HL-60 (cell line): ENCODE measurements around the gene RHOBTB1.

Experiments used
- DNase-seq, 2 experiments: peaks; one replicate each; pipeline ENCODE4 v3.0.0-alpha.2; 2010 to 2020; ENCODE audit warnings: low read depth in 1 of 2, low spot score in 1 of 2
- H3K27ac ChIP-seq: fragments of 250-450 bp; sonication (Bioruptor Pico); replicated peaks from 2 replicates; pipeline ENCODE4 v1.5.1; 2020; ENCODE audit warnings: mild to moderate bottlenecking, moderate library complexity
- H3K27me3 ChIP-seq: fragments of 250-450 bp; sonication (Bioruptor Pico); 2 replicates; pipeline ENCODE4 v1.5.1; 2021; ENCODE audit warnings: mild to moderate bottlenecking, moderate library complexity; ENCODE audit not compliant: insufficient read depth, poor library complexity, severe bottlenecking
- H3K4me3 ChIP-seq: replicated peaks from 2 replicates; pipeline ENCODE4 v1.5.1; 2011; ENCODE audit warnings: mild to moderate bottlenecking, control low read depth, low read length; ENCODE audit not compliant: insufficient read depth
- GABPA ChIP-seq: IDR thresholded peaks from 2 replicates; pipeline ENCODE4 v1.6.1; 2012; ENCODE audit warnings: low read depth
- POLR2AphosphoS5 ChIP-seq: IDR thresholded peaks from 2 replicates; pipeline ENCODE4 v1.6.1; 2012; ENCODE audit warnings: low read depth
- SPI1 ChIP-seq: IDR thresholded peaks from 2 replicates; pipeline ENCODE4 v1.6.1; 2012; ENCODE audit warnings: low read depth, mild to moderate bottlenecking, borderline replicate concordance
- TF ChIP-seq, protein P1 (sequence below): IDR thresholded peaks from 2 replicates; pipeline ENCODE4 v1.6.1; 2012; ENCODE audit warnings: low read depth; ENCODE audit not compliant: insufficient replicate concordance
- TF ChIP-seq, protein P2 (sequence below): IDR thresholded peaks from one replicate; pipeline ENCODE4 v1.5.1; 2011; ENCODE audit warnings: low read length, control low read depth, inconsistent platforms; ENCODE audit not compliant: insufficient read depth

The RHOBTB1 gene

DNA sequence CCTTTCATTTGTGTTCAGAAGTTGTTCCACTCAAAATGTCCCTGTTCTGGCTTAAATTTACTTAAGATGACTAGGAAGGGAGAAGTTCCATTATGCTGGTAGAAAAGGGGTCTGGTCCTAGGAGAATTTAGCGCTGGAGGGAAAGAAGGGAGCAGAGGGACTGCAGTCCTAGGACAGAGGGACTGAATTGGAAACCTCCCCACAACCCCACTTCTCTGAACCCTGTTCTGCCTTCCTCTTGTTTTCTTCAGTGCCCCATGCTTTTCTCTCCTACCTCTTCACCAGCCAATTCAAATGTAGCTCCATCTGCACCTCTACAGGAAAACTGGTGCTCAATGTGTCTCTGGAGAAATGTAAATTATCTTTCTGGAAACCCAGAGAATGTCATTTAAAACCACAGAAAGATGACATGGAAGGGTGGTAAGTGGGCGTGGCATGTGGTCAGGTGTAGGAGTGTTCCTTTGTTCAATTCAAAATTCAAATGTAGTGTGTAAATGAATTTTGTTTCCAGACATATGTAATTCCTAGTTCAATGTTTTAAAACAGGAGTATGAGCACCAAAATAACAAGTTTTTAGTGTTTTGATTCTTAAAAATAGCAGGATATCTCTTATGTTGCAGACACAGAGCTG, 24.0 kb upstream of the RHOBTB1 start:
- no peaks in the 10 kb centered on the region for H3K27me3 ChIP-seq

DNA sequence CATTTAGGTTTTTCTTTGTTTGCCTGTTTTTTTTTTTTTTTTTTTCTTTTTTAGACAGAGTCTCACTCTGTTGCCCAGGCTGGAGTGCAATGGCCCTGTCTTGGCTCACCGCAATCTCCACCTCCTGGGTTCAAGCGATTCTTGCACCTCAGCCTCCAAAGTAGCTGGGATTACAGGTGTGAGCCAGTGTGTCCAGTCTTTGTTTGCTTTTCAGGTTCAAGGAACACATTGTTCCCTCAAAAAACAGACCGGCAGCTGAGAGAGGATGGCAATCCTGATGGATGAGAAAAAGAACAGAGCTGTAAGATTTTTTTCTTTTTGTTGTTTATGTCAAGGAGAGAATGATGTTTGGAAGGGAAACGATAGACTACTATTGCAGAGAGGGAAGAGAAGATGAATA, 23.3 kb upstream of the RHOBTB1 start:
- DNase-seq: no peak
- Histone ChIP-seq H3K4me3 (no peak overlapping the region), H3K27ac (no peak overlapping the region), H3K27me3 (no peaks in the 10 kb centered on the region)
- TF ChIP-seq, protein P1, sequence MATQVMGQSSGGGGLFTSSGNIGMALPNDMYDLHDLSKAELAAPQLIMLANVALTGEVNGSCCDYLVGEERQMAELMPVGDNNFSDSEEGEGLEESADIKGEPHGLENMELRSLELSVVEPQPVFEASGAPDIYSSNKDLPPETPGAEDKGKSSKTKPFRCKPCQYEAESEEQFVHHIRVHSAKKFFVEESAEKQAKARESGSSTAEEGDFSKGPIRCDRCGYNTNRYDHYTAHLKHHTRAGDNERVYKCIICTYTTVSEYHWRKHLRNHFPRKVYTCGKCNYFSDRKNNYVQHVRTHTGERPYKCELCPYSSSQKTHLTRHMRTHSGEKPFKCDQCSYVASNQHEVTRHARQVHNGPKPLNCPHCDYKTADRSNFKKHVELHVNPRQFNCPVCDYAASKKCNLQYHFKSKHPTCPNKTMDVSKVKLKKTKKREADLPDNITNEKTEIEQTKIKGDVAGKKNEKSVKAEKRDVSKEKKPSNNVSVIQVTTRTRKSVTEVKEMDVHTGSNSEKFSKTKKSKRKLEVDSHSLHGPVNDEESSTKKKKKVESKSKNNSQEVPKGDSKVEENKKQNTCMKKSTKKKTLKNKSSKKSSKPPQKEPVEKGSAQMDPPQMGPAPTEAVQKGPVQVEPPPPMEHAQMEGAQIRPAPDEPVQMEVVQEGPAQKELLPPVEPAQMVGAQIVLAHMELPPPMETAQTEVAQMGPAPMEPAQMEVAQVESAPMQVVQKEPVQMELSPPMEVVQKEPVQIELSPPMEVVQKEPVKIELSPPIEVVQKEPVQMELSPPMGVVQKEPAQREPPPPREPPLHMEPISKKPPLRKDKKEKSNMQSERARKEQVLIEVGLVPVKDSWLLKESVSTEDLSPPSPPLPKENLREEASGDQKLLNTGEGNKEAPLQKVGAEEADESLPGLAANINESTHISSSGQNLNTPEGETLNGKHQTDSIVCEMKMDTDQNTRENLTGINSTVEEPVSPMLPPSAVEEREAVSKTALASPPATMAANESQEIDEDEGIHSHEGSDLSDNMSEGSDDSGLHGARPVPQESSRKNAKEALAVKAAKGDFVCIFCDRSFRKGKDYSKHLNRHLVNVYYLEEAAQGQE: no peak
- TF ChIP-seq, protein P2, sequence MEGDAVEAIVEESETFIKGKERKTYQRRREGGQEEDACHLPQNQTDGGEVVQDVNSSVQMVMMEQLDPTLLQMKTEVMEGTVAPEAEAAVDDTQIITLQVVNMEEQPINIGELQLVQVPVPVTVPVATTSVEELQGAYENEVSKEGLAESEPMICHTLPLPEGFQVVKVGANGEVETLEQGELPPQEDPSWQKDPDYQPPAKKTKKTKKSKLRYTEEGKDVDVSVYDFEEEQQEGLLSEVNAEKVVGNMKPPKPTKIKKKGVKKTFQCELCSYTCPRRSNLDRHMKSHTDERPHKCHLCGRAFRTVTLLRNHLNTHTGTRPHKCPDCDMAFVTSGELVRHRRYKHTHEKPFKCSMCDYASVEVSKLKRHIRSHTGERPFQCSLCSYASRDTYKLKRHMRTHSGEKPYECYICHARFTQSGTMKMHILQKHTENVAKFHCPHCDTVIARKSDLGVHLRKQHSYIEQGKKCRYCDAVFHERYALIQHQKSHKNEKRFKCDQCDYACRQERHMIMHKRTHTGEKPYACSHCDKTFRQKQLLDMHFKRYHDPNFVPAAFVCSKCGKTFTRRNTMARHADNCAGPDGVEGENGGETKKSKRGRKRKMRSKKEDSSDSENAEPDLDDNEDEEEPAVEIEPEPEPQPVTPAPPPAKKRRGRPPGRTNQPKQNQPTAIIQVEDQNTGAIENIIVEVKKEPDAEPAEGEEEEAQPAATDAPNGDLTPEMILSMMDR: no peak
- TF ChIP-seq SPI1: no peak
- no peak for TF ChIP-seq POLR2AphosphoS5
- no peak for TF ChIP-seq GABPA

More for the DNA sequence above, 24.0 kb upstream of the RHOBTB1 start:
- H3K4me3 ChIP-seq: no peak overlapping the region
- no peak for DNase-seq
- no peak for TF ChIP-seq GABPA
- TF ChIP-seq, protein P1: no peak
- TF ChIP-seq POLR2AphosphoS5: no peak
- TF ChIP-seq, protein P2: no peak
- TF ChIP-seq SPI1: no peak
- H3K27ac ChIP-seq: no peak overlapping the region

DNA sequence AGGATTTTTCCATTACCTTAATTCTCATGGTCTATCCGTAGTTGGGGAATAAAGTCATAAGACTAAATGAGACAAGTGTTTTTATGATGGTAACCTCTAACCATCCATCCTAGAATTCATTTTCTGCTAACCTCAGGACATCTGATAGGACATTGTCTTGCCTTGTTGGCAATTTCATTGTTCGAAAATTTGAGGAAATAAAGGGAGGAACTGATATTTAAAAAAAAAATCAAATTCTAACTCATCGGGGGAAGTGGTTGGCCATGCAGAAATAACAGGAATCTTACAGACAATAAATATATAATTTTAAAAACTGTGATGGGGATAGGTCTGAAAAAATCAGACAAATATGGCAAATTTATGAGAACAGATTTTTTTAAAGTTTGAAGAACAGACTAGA, 21.7 kb upstream of the RHOBTB1 start:
- TF ChIP-seq, protein P1: no peak
- TF ChIP-seq POLR2AphosphoS5: no peak
- TF ChIP-seq SPI1: no peak
- TF ChIP-seq, protein P2: no peak
- no peak for TF ChIP-seq GABPA
- no peak overlapping the region for H3K27ac ChIP-seq
- H3K27me3 ChIP-seq: no peaks in the 10 kb centered on the region
- no peak for DNase-seq
- H3K4me3 ChIP-seq: no peak overlapping the region
